Measurements from ENCODE around the gene PIH1D1.
A peak's percentile ranks its signal among the peaks of the same experiment; 100 is the strongest.
"Not testable (repeated sequence)": the region's sequence is repeated elsewhere in the genome, so short reads cannot be mapped to it uniquely, and the experiment has no call there.

The PIH1D1 gene

GRCh38 chr19:49479975-49480628 lies 28.5 kb upstream of the PIH1D1 start:
- DNase-seq = no peak

GRCh38 chr19:49475995-49476880 lies 24.6 kb upstream of the PIH1D1 start:
- peak; percentile 65 to 70 for DNase-seq

- no peak for DNase-seq
Observed at GRCh38 chr19:49475191-49475917, 23.7 kb upstream of the PIH1D1 start.

- DNase-seq = no peak
Observed at GRCh38 chr19:49474542-49474924, 22.9 kb upstream of the PIH1D1 start.

GRCh38 chr19:49473868-49474541 lies 22.4 kb upstream of the PIH1D1 start, which contains the start of gene FLT3LG:
FLT3LG (plus strand) TSS chr19:49474215; CDS start chr19:49474640, 425 bp downstream.
- DNase-seq = peak; percentile 89 to 92

- DNase-seq = not testable (repeated sequence)
Observed at GRCh38 chr19:49473501-49473867, 21.9 kb upstream of the PIH1D1 start.

GRCh38 chr19:49472936-49473335 lies 21.3 kb upstream of the PIH1D1 start:
- no peak for DNase-seq

- DNase-seq = no peak
Observed at GRCh38 chr19:49470615-49470978, 19.0 kb upstream of the PIH1D1 start.

- DNase-seq = peak; percentile 66 to 68
Observed at GRCh38 chr19:49469828-49470614, 18.4 kb upstream of the PIH1D1 start.

- peak in 1 of 2 experiments; percentile 74 for DNase-seq
Observed at GRCh38 chr19:49468746-49469447, 17.3 kb upstream of the PIH1D1 start.

GRCh38 chr19:49468199-49468598 lies 16.6 kb upstream of the PIH1D1 start:
- DNase-seq = no peak

GRCh38 chr19:49465371-49465770 lies 13.8 kb upstream of the PIH1D1 start:
- DNase-seq = no peak

GRCh38 chr19:49463960-49464740 lies 12.5 kb upstream of the PIH1D1 start:
- no peak for DNase-seq

GRCh38 chr19:49462492-49462891 lies 10.9 kb upstream of the PIH1D1 start:
- DNase-seq = no peak

- DNase-seq = no peak
Observed at GRCh38 chr19:49461656-49462055, 10.0 kb upstream of the PIH1D1 start.

GRCh38 chr19:49461130-49461529 lies 9.5 kb upstream of the PIH1D1 start:
- not testable (repeated sequence) for DNase-seq

GRCh38 chr19:49459388-49459787 lies 7.8 kb upstream of the PIH1D1 start:
- DNase-seq = no peak

- DNase-seq = no peak
Observed at GRCh38 chr19:49458567-49458903, 6.9 kb upstream of the PIH1D1 start.

GRCh38 chr19:49456326-49456725 lies 4.7 kb upstream of the PIH1D1 start:
- no peak for DNase-seq

- no peak for DNase-seq
Observed at GRCh38 chr19:49455773-49456172, 4.2 kb upstream of the PIH1D1 start.

GRCh38 chr19:49453757-49454240 lies 2.2 kb upstream of the PIH1D1 start:
- DNase-seq = no peak

Measured in stimulated activated CD4-positive, alpha-beta T cell treated with anti-CD3 and anti-CD28 coated beads, Interleukin-4, amount 100 ng/mL, for 4 hours (primary cell).